GM21576 (cell line): ENCODE results near the gene LSM10.

Source experiments
- ATAC-seq: cut with Tn5 transposase; IDR thresholded peaks from one replicate; pipeline ENCODE4 v1.9.1; 2021; ENCODE audit warnings: mild to moderate bottlenecking, moderate library complexity; ENCODE audit not compliant: unreplicated experiment

The LSM10 gene

DNA sequence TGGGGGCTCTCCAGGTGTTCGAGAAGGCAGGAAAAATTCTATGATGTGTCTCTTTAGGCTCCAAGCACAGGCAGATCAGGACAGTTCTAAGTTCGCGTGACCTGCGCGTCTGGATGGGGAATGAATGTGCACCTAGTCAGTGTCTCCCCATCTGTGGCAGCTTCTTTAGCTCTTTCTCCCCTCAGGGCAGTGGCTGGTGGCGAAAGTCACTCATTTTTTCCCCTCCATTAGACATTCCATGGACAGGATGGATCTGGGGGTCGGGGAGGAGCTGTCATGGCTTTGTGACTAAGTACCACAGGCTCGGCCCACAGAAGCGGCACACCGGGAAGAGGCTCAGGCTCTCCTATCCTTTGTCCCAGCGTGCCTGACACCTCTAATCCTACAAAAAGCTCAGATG is 43.2 kb downstream of the LSM10 start:
- no peak for ATAC-seq

DNA sequence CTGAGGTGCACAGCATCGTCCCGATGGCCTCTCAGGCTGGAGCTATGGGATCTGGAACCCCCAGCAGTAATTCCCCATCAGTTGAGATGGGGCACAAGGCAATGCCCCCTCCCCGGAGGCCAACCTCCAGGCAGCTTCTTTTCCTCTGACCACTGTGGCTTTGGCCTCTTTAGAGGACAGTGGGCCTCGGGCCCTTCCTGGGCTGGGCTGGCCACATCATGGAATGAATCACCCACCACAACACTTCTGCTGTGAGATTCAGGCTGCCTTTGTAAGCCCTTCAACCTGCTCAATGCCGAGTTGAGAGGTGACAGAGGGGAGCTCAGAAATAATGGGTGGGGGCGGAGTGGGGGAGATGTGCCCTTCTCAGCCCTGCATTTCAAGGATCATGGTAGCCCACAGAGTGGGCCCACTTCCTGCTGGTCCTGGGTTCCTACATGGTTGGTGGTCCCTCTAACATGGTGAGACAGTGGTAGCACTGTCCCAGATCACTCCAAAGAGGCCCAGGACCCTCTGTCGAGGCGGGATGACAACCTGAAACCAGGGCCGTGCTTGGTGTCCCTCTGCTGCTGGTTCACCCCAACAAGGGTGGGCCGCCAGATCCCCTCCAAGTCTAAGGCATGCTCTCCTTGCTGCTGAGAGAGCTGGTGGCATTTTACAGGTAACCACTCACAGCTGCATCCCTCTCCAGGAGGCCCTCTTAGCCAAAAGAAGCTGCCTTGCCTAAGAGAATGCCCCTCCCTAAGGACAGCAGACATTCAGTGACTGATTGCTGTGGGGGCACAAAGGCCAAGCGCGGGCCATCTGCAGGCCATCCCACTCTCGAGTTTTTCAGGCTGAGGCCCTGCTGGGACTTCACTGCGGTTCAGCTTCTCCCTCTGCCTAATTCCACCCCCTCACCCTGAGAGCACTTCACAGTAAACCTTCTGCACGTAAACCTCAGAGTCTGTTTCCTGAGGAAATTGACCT is 44.5 kb downstream of the LSM10 start:
- no peak for ATAC-seq

DNA sequence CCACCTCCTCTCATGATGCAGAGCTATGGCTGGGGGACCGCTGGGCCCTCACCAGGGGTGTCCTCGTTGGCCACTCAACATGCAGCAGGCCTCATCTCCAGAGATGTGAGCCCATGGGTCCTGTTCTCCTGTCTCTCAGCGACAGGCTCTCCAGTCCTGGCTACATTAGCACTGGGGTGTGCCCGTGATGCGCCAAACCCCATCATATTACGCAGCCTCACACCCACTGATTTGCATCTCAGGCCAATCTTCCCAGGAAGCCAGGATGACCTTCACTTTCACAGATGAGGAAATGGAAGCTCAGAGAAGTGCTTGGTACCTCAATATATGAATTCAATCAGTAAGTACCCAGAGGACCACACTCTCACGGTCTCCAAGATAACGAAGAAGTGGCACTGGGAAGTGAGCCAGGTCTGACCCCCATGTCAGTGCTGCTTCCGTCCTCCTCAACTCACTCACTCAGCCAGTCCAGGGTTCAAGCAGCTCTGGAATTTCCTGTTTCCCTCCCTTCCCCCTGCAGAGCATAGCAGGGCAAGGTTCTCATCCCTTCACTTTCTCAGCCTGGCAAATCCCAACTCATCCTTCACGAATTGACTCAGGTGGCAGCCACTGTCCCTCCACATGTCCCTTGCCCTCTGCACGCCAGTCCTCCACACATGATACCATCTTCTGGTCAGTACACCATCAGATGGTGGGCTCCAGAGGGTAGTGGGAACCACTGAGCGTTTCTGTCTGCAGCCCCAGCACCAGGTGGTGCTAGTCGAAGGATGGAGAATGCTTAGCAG is 45.4 kb downstream of the LSM10 start:
- no peak for ATAC-seq

DNA sequence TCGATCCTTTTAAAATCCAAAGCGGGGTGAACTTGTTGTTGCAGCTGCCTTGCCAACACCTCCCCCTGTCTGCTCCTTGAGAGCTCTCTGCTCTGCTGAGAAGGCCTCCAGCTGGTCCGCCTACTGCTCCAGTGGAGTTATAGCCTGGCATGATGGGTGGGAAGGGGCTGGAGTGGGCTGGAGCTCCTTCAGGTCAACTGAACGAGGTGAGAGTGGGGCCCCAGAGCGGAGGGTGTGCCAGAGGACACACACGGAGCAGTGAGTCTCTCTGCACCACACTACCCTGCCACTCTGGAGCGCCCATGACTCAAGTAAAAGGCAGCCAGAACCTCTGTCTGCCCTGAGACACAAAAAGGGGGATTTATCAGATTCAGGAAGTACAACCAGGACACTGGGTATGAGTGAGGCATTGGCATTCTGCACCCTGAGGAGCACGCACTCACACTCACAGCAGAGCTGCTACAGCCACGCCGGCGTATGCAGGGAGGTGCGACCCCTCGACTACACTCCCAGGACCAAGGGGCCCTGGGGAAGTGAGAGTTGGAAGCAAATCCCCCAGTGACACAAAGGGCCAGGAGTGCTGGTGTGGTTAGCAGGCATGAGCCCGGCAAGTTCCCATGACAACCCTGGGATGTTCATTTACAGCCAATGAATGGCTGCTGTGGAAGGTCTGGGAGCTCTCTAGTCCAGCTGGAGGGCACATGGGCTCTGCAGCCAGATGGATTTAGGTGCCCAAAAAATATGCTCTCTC is 46.3 kb downstream of the LSM10 start:
- no peak for ATAC-seq

DNA sequence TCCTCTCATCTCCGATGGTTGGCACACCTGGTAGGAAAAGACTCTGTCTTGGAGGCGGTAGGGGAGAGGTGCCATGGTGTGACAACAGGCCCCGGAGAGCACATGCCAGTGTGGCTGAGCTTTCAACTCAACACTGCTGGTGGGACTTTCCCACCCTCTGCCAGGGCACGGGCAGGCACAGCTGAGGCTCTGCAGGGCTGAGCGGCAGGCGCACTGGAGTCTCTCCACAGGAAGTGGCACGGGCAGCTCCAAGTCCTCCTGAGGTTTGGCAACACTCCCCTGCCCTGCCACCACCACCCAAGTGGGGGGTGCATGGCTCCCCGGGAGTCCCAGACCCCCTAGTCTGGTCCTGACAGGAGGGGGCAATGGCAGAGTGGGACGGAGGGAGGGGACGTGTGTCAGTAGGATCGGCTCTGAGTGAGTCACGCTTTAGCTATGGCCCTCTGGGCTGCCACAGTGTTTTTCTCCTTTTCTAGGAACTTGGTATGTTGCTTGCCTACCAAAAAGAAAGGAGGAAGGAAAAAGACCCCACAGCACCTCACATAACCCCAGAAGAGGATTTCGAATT is 47.0 kb downstream of the LSM10 start:
- ATAC-seq: no peak

DNA sequence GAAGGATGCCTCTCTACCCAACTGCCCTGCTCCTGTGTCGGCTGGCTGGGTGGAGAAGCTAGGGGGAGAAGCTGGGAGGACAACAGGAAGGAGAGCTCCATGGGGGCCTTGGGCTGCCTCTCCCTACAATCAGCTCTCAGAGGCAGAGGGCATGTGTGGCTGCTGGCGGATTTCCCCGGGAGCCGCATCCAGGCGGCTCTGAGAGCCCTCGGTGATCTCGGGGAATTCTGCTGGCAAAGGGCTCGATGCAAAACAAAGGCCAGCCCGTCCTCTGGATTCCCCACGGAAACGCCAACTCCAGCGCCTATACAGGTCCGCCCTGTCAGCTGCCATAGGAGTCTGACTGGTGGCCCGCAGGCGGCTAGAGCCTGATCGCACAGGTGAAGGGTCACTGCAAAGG is 47.9 kb downstream of the LSM10 start:
- no peak for ATAC-seq

DNA sequence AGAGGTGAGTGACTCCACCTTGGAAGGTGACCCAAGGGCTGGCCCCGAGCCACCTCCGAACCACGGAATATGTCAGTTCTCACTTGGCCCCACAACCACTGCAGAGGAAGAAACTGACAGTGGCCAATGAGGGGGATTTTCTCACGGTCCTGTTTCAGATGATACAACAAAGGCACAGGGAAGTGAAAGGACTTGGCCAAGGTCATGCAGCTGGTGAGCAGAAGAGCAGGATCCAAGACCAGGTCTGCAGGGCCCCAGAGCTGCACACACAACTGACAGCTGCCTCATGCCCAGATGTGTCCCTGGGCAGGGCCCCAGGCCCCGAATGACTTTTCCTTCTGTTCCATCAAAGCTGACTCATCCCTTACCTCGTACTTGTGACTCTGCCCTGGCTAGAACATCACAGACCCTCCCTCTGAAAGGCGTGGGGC is 48.5 kb downstream of the LSM10 start:
- ATAC-seq: peak; percentile 78

DNA sequence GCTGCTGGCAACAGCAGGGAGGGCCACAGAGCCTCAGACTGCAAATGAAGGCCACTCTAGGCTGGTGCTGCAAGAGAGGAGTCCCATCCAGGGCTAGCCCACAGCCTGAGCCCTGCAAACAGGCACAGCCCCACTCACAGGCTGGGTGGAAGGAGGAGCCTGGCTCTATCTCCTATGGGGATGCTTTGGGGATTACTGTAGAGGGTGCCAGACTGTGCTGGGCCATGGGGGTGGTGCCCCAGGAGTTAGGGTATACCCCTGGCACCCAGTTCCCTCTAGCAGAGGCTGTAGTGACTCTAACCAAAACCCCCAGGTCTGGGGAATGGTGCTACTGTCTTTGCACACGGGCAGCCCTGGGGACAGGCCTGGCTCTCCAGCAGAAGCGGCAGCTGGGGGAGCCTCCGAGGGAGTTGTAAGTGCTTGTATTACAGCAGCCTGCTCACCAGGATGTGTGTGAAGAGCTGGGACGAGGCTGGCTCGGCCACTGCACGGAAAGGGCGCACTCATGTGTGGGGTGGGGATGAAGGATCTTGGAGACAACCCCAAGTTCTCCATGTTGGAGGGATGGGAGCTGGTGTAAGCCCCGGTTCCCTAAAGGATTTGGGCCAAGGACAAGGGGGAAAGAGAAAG is 50.9 kb downstream of the LSM10 start:
- no peak for ATAC-seq

DNA sequence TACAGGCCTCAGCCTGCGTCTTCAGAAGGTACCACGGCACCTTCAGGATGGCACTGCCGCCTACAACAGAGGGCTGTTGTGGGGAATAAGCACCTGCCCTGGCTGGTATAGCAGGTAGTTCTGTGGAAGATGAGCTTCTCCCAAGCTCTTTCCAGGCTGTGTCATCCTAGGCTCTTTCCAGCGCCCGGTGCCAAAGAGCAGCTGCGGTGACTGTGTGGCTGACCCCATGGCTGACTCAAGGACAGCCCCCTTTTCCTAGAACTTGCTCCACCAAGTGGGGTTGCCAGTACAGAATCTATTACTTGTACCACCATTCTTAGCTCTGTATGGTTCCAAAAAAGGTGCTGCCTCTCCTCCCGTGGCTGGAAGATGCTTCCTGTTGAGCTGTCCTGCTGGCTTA is 52.4 kb downstream of the LSM10 start:
- no peak for ATAC-seq

DNA sequence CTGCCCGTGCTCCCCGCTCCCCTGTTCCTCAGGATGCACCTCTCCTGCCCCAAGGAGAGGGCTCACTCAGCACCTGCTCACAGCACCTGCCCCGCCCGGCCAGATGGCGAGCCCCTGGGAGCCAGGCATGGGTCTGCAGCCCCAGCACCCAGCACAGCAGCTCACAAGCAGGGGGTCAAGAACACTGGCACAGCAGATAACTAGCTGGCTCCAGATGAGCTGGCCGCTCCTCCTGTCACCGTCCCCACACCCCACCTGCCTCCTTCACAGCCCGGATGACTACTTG is 53.4 kb downstream of the LSM10 start:
- no peak for ATAC-seq

DNA sequence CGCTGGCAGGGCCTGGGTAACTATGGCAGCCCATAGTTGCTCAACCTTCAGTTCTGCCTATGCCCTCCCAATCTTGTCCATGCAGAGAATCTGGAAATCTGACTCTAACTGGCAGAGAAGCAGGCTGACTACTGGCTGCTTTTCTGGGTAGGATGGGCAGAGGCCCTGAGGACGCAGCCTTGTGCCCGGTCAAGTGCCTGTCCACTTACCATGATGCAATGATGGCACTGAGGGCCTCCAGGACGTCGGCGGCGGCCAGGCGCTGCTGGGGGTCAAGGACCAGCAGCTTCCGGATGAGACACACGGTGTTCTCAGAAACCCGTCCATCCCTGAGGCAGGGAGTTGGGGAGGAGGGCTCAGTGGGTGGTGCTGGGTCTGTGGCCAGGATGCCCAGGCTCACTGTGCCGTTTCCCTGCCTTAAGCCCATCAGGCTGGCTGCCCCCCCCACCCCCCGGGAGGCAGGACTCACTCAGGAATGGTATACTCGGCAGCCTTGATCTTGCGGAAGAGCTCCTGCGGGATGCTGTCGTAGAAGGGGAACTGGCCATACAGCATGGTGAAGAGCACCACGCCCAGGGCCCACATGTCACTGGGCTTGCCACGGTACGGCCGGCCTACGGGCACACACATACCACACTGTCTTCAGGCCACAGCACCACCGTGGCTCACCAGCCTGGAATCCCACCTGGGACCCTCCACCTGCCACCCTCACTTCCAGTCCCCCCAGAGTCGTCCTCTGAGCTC is 53.9 kb downstream of the LSM10 start:
- ATAC-seq: no peak
